NCI-H187 (cell line): ENCODE data around the gene OPN3.

ENCODE experiments used
- DNase-seq, 2 experiments: peaks; one replicate each; lab custom pipeline; 2025; lab: John Stamatoyannopoulos, UW

The OPN3 gene

GRCh38 chr1:241645199-241645598 lies 5.0 kb upstream of the OPN3 start:
- DNase-seq, result no peak

GRCh38 chr1:241644259-241644658 lies 4.1 kb upstream of the OPN3 start:
- DNase-seq, result no peak

- DNase-seq, result no peak
Measured at GRCh38 chr1:241642593-241642944, 2.4 kb upstream of the OPN3 start.

- no peak for DNase-seq
Measured at GRCh38 chr1:241641773-241642592, 1.8 kb upstream of the OPN3 start.

GRCh38 chr1:241640867-241641622 lies 876 bp upstream of the OPN3 start:
- DNase-seq, result no peak

- no peak for DNase-seq
Measured at GRCh38 chr1:241639623-241640148, 483 bp downstream of the OPN3 start.

GRCh38 chr1:241638909-241639622 lies 1.1 kb downstream of the OPN3 start:
- DNase-seq, result no peak

GRCh38 chr1:241638099-241638682 lies 2.0 kb downstream of the OPN3 start:
- DNase-seq, result no peak

GRCh38 chr1:241637604-241638003 lies 2.6 kb downstream of the OPN3 start:
- DNase-seq, result no peak

- no peak for DNase-seq
Measured at GRCh38 chr1:241637046-241637590, 3.1 kb downstream of the OPN3 start.

GRCh38 chr1:241636291-241636690 lies 3.9 kb downstream of the OPN3 start:
- no peak for DNase-seq

GRCh38 chr1:241635556-241636152 lies 4.5 kb downstream of the OPN3 start:
- DNase-seq, result no peak

GRCh38 chr1:241632987-241633386 lies 7.2 kb downstream of the OPN3 start:
- DNase-seq, result no peak

GRCh38 chr1:241631674-241632073 lies 8.5 kb downstream of the OPN3 start:
- DNase-seq, result no peak

- no peak for DNase-seq
Measured at GRCh38 chr1:241630899-241631298, 9.3 kb downstream of the OPN3 start.

- DNase-seq, result no peak
Measured at GRCh38 chr1:241630476-241630875, 9.7 kb downstream of the OPN3 start.

- no peak for DNase-seq
Measured at GRCh38 chr1:241630005-241630404, 10.2 kb downstream of the OPN3 start.

- DNase-seq, result no peak
Measured at GRCh38 chr1:241627453-241628259, 12.5 kb downstream of the OPN3 start.

GRCh38 chr1:241624935-241625334 lies 15.2 kb downstream of the OPN3 start:
- DNase-seq, result no peak

GRCh38 chr1:241622669-241623068 lies 17.5 kb downstream of the OPN3 start:
- no peak for DNase-seq

- DNase-seq, result no peak
Measured at GRCh38 chr1:241617426-241617825, 22.7 kb downstream of the OPN3 start.
